Motor neuron (in vitro differentiated cells): ENCODE results near the gene GGTA1. TPM values are rescaled to one million over a fixed set of nuclear protein-coding genes. Genes with fewer than 3 reads are reported as not detected.
"Not testable (repeated sequence)": the region's sequence is repeated elsewhere in the genome, so short reads cannot be mapped to it uniquely, and the experiment has no call there.

Experiments used
- ATAC-seq, 8 experiments: fragments of 200-7000 bp; cut with Tn5 transposase; replicated peaks in 6 of 8; 2 replicates each; pipeline ENCODE4 v1.8.0; 2021; ENCODE audit warnings: mild to moderate bottlenecking in 8 of 8, moderate library complexity in 8 of 8
- H3K27ac ChIP-seq, 2 donors: fragments of 250-450 bp; sonication (Bioruptor Pico); 2 replicates each; pipeline ENCODE4 v1.9.0; 2021; ENCODE audit warnings: antibody characterized with exemption in 2 of 2, mild to moderate bottlenecking in 2 of 2, moderate library complexity in 1 of 2
- H3K4me1 ChIP-seq, 2 donors: fragments of 250-450 bp; sonication (Bioruptor Pico); replicated peaks in 1 of 2; 2 replicates each; pipeline ENCODE4 v1.6.1; 2021; ENCODE audit warnings: antibody characterized with exemption in 2 of 2, mild to moderate bottlenecking in 2 of 2, moderate library complexity in 1 of 2
- H3K4me3 ChIP-seq, 5 donors: fragments of 250-450 bp; sonication (Bioruptor Pico); 2 replicates each; pipeline ENCODE4 v1.9.0; 2021; ENCODE audit warnings: antibody characterized with exemption in 5 of 5, mild to moderate bottlenecking in 5 of 5, moderate library complexity in 4 of 5
- WGBS, 10 experiments: fragments of 450-650 bp; shearing (Covaris generic); methylation state at CpG; one replicate each; pipeline ENCODE4 v1.0.0; 2022; 5-methylcytosine and 5-hydroxymethylcytosine counted together
- in situ Hi-C, 9 experiments: fragments of 400-800 bp; cut with MboI; loops; one replicate each; pipeline ENCODE4 v1.15.0; 2021; ENCODE audit warnings: low sequenced_read_pairs in 9 of 9, low pct_unique_long_range_greater_than_20kb in 2 of 9; ENCODE audit not compliant: unreplicated experiment in 9 of 9
- total RNA-seq, 8 experiments: library from RNA; unstranded; fragments of 300-600 nt; gene quantifications; 2 replicates each; pipeline versions ENCODE4 v1.2.3 to v1.2.4, GENCODE V29; 2022

GGTA1 gene
- total RNA-seq, 8 experiments from 2014 or later, result 0.05 to 1.9 (median 0.17) TPM; not detected in 1

DNA sequence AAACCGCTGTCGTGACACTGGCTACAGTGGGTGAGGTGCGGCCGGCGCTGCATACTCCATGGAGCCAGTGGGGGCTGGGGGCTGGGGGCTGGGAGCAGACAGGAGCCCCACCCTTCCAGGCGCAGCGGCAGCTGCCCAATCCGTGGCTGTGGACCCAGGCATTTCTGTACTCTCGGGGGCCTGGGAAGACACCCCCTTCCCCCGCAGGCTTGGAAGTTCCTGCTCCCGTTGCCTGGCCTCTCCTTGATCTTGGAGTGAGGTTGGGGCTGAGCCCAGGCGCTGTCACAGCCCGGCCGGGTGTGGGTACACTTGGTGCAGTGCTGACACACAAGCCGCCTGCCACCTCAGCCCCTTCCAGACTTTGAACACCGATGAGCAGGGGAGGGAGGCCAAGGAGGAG lies 27.7 kb upstream of the GGTA1 start:
- Histone ChIP-seq H3K4me1 (no peaks in the 10 kb centered on the region), H3K4me3 (no peak overlapping the region), H3K27ac (no peak overlapping the region)
- 86 to 100% (median 100%) methylated on average over 1 to 4 of the region's 16 CpGs; no CpG with 5 or more reads in 6 of the 10 experiments for WGBS, 10 experiments
- ATAC-seq, result no peak
- in situ Hi-C loops, result loop anchor here in 4 of 9 experiments (25.0 kb wide), 3 partner anchors 335 to 835 kb away; partner anchors contain the start of gene PTGS1 (in 2 of the 4)

DNA sequence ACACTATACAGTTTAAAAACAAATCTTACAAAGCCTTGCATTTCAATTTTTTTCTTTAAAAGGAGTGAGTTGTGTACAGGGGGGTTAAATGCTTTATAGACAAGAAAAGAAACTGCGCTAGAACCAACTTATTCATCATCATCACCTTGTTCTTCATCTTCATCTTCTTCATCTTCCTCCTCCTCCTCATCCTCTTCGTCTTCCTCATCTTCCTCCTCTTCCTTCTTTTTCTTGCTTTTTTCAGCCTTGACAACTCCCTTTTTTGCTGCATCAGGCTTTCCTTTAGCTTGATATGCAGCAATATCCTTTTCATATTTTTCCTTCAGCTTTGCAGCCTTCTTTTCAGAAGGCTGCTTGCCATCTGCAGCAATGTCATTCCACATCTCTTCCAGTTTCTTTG lies 20.0 kb upstream of the GGTA1 start:
- H3K4me1 ChIP-seq, ATAC-seq, in situ Hi-C loops, H3K27ac ChIP-seq, H3K4me3 ChIP-seq: not testable (repeated sequence)
- 30 to 100% (median 78%) methylated on average over 1 to 2 of the region's 2 CpGs; no CpG with 5 or more reads in 2 of the 10 experiments for WGBS, 10 experiments

DNA sequence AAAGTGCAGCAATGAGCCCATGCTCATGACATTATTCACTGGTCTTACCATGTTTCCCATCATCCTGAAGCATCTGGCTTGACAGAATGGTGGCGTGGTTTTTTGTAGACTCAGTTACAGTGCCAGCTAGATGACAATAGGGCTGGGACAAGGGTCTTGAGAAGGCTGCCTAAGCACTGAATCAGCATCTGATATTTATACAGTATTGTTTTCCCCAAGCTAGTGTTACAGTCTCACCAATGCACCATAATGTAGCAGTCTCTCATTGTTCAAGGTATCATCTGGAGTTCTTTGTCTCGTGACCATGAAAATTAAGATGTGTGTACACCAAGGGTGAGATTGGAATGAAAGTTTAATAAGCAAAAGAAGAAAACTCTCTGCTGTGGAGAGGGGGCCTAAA lies 19.0 kb upstream of the GGTA1 start:
- no peak for ATAC-seq
- H3K27ac ChIP-seq, result no peak overlapping the region
- H3K4me1 ChIP-seq, result no peaks in the 10 kb centered on the region
- 0 to 100% (median 84%) methylated on average over 1 to 2 of the region's 2 CpGs; no CpG with 5 or more reads in 3 of the 10 experiments for WGBS, 10 experiments
- H3K4me3 ChIP-seq, result no peak overlapping the region
- in situ Hi-C loops, result no loop called here

DNA sequence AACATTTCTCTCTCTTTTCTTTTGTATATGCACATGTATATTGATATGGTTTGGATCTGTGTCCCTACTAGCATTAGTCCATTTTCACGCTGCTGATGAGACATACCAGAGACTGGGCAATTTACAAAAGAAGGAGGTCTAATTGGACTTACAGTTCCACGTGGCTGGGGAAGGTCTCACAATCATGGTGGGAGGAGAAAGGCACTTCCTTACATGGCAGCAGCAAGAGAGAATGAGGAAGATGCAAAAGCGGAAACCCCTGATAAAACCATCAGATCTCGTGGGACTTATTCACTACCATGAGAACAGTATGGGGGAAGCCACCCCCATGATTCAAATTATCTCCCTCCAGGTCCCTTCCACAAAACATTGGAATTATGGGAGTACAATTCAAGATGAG lies 13.5 kb upstream of the GGTA1 start:
- H3K27ac ChIP-seq, H3K4me3 ChIP-seq, H3K4me1 ChIP-seq, in situ Hi-C loops, ATAC-seq: not testable (repeated sequence)
- WGBS, 10 experiments, result 29 to 83% (median 62%) methylated on average over 1 to 4 of the region's 4 CpGs; no CpG with 5 or more reads in 4 of the 10 experiments

DNA sequence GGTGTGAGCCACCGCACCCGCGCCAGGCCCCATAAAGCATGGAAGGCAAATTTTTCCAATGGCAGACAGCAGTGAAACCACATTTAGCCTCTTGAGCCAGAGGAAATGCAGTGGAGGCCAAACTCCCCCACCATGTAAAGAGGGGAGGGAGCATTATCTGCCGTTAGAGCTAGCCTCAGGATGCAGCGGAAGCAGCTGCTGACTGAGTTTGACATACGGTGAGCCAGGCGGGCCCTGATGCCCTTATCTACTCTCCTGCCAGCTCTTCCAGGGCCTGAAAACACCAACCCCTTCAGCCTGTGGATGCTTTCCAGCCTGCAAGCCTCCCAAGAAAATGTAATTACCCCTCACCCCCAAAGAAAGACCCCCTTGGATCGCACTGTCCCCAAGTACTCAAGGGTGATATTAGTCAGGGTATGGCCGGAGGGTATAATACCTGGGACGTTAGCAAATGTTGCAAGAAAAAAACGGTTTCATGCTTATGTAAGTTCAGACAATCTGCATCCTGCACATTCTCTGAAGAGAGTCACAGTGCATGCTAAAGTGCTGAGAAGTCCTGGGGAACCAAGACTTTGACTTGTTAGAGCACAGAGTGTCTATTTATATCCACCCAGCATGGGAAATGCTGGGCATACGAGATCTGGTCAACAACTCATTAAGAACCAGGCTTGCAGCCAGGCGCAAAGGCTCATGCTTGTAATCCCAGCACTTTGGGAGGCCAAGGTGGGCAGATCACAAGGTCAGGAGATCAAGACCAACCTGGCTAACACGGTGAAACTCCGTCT lies 11.3 kb upstream of the GGTA1 start:
- Histone ChIP-seq H3K27ac (no peak overlapping the region), H3K4me3 (no peak overlapping the region), H3K4me1 (no peaks in the 10 kb centered on the region)
- no peak for ATAC-seq
- in situ Hi-C loops, result no loop called here
- WGBS, 10 experiments, result 42 to 93% (median 83%) methylated on average over 2 to 13 of the region's 15 CpGs; no CpG with 5 or more reads in 2 of the 10 experiments

DNA sequence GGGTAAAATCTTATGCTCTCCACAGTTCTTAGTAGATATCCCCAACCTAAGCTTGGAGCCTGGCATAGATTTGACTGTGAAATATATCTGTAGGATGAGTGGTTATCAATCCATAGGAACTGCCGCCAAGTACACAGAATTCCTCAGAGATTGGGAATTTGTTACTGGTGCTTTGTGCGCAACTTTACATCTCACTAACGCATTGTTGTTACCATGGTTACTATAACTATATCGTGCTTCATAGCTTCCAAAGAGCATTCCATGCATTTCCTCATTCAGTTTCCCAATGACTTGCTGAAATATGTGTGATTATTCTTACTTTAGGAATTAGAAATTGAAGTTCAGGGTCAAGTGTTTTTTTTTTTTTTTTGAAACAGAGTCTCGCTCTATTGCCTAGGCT lies 9.5 kb upstream of the GGTA1 start:
- H3K4me1 ChIP-seq, result no peaks in the 10 kb centered on the region
- no peak overlapping the region for H3K4me3 ChIP-seq
- ATAC-seq, result peak in 1 of 8 experiments; percentile 41
- in situ Hi-C loops, result no loop called here
- WGBS, 10 experiments, result 74 to 100% (median 86%) methylated on average over 3 to 4 of the region's 5 CpGs; no CpG with 5 or more reads in 2 of the 10 experiments
- H3K27ac ChIP-seq, result no peak overlapping the region

DNA sequence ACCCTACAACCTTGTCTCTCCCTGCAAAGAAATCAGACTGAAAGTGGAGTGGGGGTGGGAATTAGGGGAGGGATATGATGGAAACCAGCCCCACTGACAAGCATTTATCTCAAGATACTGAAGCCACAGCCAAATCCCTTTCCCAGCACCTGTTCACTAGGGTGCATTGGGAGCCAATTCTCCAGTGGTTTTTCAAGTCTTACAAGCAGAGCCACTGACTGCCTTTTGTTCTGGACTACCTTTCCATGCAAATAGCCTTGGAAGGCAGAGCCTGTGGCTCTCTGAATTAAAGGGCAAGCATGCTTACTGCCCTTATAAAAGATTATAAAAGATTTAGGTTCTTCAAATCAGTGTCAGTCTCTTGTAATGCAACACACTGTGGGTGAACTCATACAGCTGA lies 8.8 kb upstream of the GGTA1 start:
- ATAC-seq, result no peak
- H3K4me3 ChIP-seq, result no peak overlapping the region
- in situ Hi-C loops, result no loop called here
- H3K27ac ChIP-seq, result no peak overlapping the region
- no peaks in the 10 kb centered on the region for H3K4me1 ChIP-seq

DNA sequence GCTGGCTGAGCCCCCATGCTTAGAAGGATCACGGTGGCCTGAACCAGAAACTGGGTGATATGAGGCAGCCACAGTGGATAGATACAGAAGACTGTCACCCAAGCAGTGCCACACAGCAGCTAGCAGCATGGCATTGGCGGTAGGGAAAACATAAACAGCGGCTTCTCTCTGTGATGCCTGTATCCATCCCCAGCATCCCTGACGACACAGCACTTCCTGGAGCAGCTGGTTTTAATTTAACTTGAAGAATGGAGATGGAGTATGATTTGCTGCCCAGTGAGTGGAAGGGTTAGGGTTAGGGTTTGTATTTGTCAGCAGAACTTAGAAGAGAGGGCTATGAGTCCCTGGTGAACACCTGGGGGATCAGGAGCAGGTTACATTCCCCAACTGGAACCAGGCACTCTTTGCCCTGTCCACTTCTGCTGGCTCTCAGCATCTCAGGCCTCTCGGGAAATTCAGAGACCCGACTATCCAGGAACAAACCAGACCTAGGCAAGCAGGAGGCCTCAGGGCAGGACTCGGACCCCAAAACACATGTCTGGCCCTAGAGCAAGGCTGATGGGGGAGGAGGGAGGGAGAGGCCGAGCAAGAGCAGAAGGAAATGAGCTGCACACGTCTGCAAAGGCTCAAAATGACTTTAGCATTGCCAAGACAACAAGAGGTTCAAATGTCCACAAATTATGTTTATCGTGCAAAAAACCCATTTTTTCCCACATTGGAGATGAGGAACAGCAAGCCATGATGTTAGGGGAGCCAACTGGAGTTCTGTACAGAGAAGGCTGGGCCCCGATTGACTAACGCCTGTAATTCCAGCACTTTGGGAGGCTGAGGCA lies 6.5 kb upstream of the GGTA1 start:
- in situ Hi-C loops, result no loop called here
- Histone ChIP-seq H3K4me1 (no peaks in the 10 kb centered on the region), H3K4me3 (no peak overlapping the region), H3K27ac (no peak overlapping the region)
- ATAC-seq, result no peak
- WGBS, 10 experiments, result 0 to 85% (median 50%) methylated on average over 1 to 9 of the region's 12 CpGs; no CpG with 5 or more reads in 1 of the 10 experiments

DNA sequence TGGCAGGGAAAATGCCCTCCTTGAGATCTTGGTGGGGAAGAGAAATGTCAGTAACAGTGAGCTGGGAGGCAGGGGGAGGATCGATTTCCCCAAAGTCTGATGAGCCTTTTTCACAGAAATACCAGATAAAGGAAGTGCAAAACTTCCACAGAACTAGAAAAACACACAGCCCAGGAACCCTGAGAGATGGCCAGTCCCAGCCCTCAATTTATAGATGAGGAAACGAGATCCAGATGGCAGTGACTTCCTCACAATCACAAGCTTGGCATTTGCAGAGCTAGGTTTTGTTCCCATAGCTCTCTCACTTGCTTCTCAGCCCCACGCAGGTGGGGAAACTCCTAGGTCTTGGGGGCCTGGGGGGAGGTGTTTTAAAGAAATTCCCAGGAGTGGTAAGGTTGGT lies 3.8 kb upstream of the GGTA1 start:
- Histone ChIP-seq H3K4me3 (no peak overlapping the region), H3K27ac (no peak overlapping the region), H3K4me1 (peaks cover 0 to 7% of the 10 kb centered on the region in 2 donors)
- no peak for ATAC-seq
- in situ Hi-C loops, result no loop called here
- 14 to 100% (median 63%) methylated on average over 1 to 3 of the region's 3 CpGs; no CpG with 5 or more reads in 4 of the 10 experiments for WGBS, 10 experiments

DNA sequence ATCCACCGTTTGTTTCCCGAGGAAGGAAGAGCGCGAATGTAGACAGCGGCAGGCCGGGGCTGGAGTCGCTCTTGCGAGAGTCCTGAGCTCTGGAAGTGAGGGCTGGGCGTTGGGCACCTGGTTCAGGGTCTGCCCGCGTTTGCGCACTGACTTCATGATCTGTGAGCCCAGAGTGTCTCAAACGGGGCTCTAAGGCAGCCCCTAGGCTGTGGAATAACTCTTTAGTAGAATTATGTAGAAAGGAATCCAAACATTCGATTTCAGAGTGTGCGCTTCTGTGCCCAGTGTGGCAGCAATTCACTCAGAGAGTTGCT lies 478 bp upstream of the GGTA1 start:
- 0 to 80% (median 57%) methylated on average over 1 to 10 of the region's 15 CpGs; no CpG with 5 or more reads in 3 of the 10 experiments for WGBS, 10 experiments
- ATAC-seq, result no peak
- Histone ChIP-seq H3K27ac (no peak overlapping the region), H3K4me3 (peak overlapping the region; percentile 30 to 45 (median 34)), H3K4me1 (peaks cover 0 to 8% of the 10 kb centered on the region in 2 donors)
- in situ Hi-C loops, result no loop called here

DNA sequence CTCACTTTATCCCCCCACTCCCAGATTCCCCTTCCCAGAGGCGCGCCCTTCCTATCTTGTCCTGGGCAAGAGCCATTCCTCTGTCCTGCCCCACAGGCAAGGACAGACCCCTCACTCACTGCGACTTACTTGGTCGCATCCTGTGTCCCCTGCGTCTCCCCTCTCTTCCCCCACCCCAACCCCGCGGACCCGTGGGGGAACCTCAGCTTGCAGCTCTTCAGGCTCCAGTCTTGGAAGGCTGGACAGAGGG lies 542 bp downstream of the GGTA1 start:
- Histone ChIP-seq H3K4me1 (peaks cover 0 to 8% of the 10 kb centered on the region in 2 donors), H3K4me3 (peak overlapping the region; percentile 30 to 45 (median 34)), H3K27ac (no peak overlapping the region)
- no CpG with 5 or more reads among the region's 8 CpGs for WGBS, 10 experiments
- ATAC-seq, result peak in 5 of 8 experiments; percentile 12 to 25 (median 20)
- in situ Hi-C loops, result no loop called here

DNA sequence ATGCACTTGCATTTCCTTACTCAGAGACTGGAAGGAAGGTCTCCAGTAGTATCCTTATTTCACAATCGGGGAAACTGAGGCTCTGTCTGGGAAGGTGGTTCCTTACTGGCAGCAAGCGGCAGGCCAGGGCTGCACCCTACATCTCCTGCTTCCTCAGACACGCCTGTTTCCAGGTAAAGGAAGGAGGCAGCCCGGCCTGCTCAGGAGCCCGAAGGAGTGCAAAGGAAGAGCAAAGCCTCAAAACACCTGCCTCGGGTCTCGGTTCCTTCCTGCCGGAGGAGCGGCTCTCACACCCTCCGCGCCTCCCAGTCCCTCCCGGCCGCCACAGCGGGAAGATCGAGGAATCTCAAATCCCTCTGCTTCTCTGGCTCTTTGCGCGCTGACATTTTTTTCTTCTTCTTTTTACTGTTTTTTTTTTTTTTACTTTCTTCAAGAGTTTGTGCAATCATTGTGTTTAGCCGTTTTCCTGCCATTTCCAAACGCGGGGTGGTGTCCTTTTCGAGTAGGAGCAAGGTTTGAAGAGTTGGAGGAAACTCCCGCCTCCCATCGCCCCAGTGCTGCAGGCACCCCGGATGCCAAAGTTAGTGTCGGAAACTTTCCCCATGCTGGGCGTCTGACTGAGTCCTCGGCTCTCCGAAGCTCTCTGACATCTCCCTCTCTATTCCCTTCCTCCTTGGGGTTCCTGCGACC lies 1.0 kb downstream of the GGTA1 start:
- Histone ChIP-seq H3K27ac (no peak overlapping the region), H3K4me3 (peak overlapping the region; percentile 30 to 45 (median 34)), H3K4me1 (peaks cover 0 to 8% of the 10 kb centered on the region in 2 donors)
- WGBS, 10 experiments, result 0 to 4% (median 1%) methylated on average over 4 to 21 of the region's 29 CpGs
- ATAC-seq, result peak in 5 of 8 experiments; percentile 2 to 9 (median 3)
- in situ Hi-C loops, result no loop called here

DNA sequence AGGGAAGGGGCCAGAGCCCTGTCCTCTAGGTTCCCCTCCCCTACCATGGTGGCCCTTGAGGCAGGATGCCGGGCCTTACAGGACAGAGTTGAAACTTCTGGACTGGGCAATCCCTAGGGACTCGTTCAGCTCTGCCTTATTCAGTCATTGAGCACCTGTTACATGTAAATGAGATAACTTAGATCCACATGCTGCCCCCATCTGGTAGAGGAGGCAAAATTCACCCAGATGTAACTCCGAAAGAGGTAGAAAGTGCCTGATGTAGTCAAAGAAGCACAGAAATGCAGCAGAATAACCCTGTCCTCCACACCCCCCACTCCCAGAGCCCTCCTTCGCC lies 1.5 kb downstream of the GGTA1 start:
- ATAC-seq, result peak; percentile 28 to 58 (median 41)
- Histone ChIP-seq H3K4me1 (peaks cover 0 to 8% of the 10 kb centered on the region in 2 donors), H3K4me3 (peak overlapping the region in 3 of 5 donors; percentile 6 to 45 (median 34)), H3K27ac (no peak overlapping the region)
- WGBS, 10 experiments, result 0 to 20% (median 0%) methylated on average over 1 to 3 of the region's 4 CpGs; no CpG with 5 or more reads in 4 of the 10 experiments
- in situ Hi-C loops, result no loop called here
